ENCODE results near the gene SLC25A4. TPM values are rescaled to one million over a fixed set of nuclear protein-coding genes. Genes with fewer than 3 reads are reported as not detected.

The SLC25A4 gene
- total and polyA plus RNA-seq, 2 donors from 2014 or later = 41.2 to 148 TPM

DNA sequence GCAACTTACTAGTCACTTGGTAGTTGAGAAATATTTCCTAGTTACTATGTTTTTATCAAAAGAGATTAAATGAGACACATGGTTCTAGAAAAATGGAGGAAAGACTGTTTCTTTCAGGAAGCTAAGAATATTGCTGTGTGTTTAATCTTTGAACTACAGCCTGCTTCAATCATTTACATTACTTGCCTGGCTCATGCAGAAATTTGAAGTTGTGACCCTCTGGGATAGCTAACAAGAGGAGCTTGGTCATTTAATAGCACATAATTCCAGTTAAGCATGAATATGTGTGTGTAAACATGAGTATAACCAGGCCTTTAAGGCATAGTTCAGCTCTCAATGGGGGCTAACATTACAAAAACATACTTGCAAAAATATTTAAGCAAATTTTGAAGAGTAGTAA, 44.6 kb upstream of the SLC25A4 start:
- FAIRE-seq (no peak), DNase-seq (no peak)
- Histone ChIP-seq H3K9ac (ENCODE audit: low read length in 3 of 3) (no peak overlapping the region), H3K4me1 (ENCODE audit: control insufficient read depth in 2 of 3, insufficient read depth in 2 of 3, low read depth in 1 of 3, low read length in 3 of 3) (peaks cover 0 to 2% (median 0%) of the 10 kb centered on the region in 3 donors), H3K9me3 (ENCODE audit: control insufficient read depth in 2 of 3, insufficient read depth in 1 of 3, low read length in 3 of 3) (no peaks in the 10 kb centered on the region), H3K36me3 (ENCODE audit: control insufficient read depth in 2 of 3, insufficient read depth in 3 of 3, low read length in 3 of 3) (no peaks in the 10 kb centered on the region), H3K27me3 (ENCODE audit: control insufficient read depth, insufficient read depth, low read length) (no peaks in the 10 kb centered on the region), H3K27ac (ENCODE audit: low read depth in 2 of 2, low read length in 2 of 2) (no peak overlapping the region), H3K4me3 (ENCODE audit: low read length in 3 of 3) (no peak overlapping the region)
- TF ChIP-seq, protein P1, sequence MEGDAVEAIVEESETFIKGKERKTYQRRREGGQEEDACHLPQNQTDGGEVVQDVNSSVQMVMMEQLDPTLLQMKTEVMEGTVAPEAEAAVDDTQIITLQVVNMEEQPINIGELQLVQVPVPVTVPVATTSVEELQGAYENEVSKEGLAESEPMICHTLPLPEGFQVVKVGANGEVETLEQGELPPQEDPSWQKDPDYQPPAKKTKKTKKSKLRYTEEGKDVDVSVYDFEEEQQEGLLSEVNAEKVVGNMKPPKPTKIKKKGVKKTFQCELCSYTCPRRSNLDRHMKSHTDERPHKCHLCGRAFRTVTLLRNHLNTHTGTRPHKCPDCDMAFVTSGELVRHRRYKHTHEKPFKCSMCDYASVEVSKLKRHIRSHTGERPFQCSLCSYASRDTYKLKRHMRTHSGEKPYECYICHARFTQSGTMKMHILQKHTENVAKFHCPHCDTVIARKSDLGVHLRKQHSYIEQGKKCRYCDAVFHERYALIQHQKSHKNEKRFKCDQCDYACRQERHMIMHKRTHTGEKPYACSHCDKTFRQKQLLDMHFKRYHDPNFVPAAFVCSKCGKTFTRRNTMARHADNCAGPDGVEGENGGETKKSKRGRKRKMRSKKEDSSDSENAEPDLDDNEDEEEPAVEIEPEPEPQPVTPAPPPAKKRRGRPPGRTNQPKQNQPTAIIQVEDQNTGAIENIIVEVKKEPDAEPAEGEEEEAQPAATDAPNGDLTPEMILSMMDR (IDR thresholded peaks at IDR 0.05; ENCODE audit: borderline replicate concordance, extremely low read depth, insufficient read depth) = no peak
- intact Hi-C loops (cut with DNase I) = no loop called here

DNA sequence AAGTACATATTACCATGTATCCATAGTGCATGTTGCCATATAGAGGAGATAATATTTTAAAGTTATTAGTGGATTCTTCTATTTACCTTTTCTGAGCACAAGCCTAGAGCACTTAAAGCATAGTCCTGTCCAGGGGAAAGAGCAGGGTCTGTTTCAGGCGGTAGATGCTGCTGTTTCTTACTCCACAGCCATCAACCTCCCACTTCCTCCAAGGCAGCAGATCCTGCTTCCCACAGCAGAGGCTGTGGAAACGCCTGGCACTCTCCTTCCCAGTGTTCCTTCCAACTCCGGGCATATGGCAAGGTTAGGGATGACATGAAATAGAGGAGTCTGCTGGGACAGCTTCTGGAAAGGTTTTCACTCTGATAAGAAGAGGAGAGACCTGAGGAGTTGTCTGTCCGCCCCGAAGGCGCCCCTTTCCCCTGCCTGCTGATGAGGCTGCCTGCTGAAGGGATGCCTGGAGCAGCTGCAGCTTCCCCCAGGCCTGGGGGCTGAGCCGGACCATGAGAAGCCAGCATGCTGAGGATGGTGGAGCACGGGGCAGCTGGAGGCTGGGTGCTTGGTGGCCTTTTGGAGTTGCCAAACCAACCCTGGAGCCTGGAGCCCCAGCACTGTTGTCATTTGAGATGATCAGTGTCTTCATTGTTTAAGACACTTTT, 43.9 kb upstream of the SLC25A4 start:
- H3K9ac ChIP-seq (ENCODE audit: low read length in 3 of 3) = no peak overlapping the region
- no peaks in the 10 kb centered on the region for H3K27me3 ChIP-seq (ENCODE audit: control insufficient read depth, insufficient read depth, low read length)
- H3K27ac ChIP-seq (ENCODE audit: low read depth in 2 of 2, low read length in 2 of 2) = no peak overlapping the region
- TF ChIP-seq, protein P1 (IDR thresholded peaks at IDR 0.05; ENCODE audit: borderline replicate concordance, extremely low read depth, insufficient read depth) = no peak
- H3K4me1 ChIP-seq (ENCODE audit: control insufficient read depth in 2 of 3, insufficient read depth in 2 of 3, low read depth in 1 of 3, low read length in 3 of 3) = no peaks in the 10 kb centered on the region
- intact Hi-C loops (cut with DNase I) = no loop called here
- no peaks in the 10 kb centered on the region for H3K36me3 ChIP-seq (ENCODE audit: control insufficient read depth in 2 of 3, insufficient read depth in 3 of 3, low read length in 3 of 3)
- DNase-seq (no peak), FAIRE-seq (no peak)
- no peak overlapping the region for H3K4me3 ChIP-seq (ENCODE audit: low read length in 3 of 3)
- no peaks in the 10 kb centered on the region for H3K9me3 ChIP-seq (ENCODE audit: control insufficient read depth in 2 of 3, insufficient read depth in 1 of 3, low read length in 3 of 3)

DNA sequence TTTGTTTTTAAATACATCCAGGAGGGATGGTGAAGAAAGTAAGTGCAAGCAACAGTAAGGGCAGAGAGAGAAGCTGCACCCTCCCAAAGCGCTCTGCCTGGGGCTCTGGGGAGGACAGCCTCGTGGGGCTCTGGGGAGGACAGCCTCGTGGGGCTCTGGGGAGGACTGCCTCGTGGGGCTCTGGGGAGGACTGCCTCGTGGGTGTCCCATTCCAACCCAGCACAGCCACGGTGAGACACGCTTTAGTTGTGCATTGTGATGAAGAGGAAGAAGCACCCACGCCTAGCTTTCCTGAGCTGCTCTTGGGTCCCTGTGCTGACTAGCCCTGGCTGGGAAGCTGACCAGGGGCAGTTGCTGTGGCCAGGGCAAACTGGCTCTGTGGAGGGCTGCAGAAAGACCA, 43.1 kb upstream of the SLC25A4 start:
- H3K27me3 ChIP-seq (ENCODE audit: control insufficient read depth, insufficient read depth, low read length) = no peaks in the 10 kb centered on the region
- intact Hi-C loops (cut with DNase I) = no loop called here
- H3K4me3 ChIP-seq (ENCODE audit: low read length in 3 of 3) = no peak overlapping the region
- no peaks in the 10 kb centered on the region for H3K36me3 ChIP-seq (ENCODE audit: control insufficient read depth in 2 of 3, insufficient read depth in 3 of 3, low read length in 3 of 3)
- TF ChIP-seq, protein P1 (IDR thresholded peaks at IDR 0.05; ENCODE audit: borderline replicate concordance, extremely low read depth, insufficient read depth) = no peak
- H3K27ac ChIP-seq (ENCODE audit: low read depth in 2 of 2, low read length in 2 of 2) = no peak overlapping the region
- H3K9me3 ChIP-seq (ENCODE audit: control insufficient read depth in 2 of 3, insufficient read depth in 1 of 3, low read length in 3 of 3) = no peaks in the 10 kb centered on the region
- H3K4me1 ChIP-seq (ENCODE audit: control insufficient read depth in 2 of 3, insufficient read depth in 2 of 3, low read depth in 1 of 3, low read length in 3 of 3) = no peaks in the 10 kb centered on the region
- DNase-seq (no peak), FAIRE-seq (no peak)
- no peak overlapping the region for H3K9ac ChIP-seq (ENCODE audit: low read length in 3 of 3)

DNA sequence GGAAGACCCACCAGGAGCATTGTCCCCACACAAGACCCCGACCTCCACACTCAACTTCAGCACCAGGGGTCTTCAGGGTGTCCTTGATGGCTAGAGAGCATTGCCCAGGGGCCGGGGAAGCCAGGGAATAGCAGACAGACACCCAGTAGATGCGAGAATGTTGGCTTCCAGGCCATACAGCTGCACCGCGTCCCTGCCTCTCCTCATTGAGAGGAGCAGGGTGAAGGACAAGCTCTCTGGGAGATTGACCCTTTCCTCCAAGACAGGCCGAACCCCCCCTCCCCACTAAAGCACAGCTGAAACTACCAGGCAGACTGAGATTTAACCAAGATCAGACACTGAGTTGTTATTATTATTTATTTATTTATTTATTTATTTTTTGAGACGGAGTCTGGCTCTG, 42.6 kb upstream of the SLC25A4 start:
- no peak overlapping the region for H3K9ac ChIP-seq (ENCODE audit: low read length in 3 of 3)
- H3K4me3 ChIP-seq (ENCODE audit: low read length in 3 of 3) = no peak overlapping the region
- no peaks in the 10 kb centered on the region for H3K36me3 ChIP-seq (ENCODE audit: control insufficient read depth in 2 of 3, insufficient read depth in 3 of 3, low read length in 3 of 3)
- DNase-seq (no peak), FAIRE-seq (no peak)
- intact Hi-C loops (cut with DNase I) = no loop called here
- no peaks in the 10 kb centered on the region for H3K9me3 ChIP-seq (ENCODE audit: control insufficient read depth in 2 of 3, insufficient read depth in 1 of 3, low read length in 3 of 3)
- no peak overlapping the region for H3K27ac ChIP-seq (ENCODE audit: low read depth in 2 of 2, low read length in 2 of 2)
- TF ChIP-seq, protein P1 (IDR thresholded peaks at IDR 0.05; ENCODE audit: borderline replicate concordance, extremely low read depth, insufficient read depth) = no peak
- no peaks in the 10 kb centered on the region for H3K4me1 ChIP-seq (ENCODE audit: control insufficient read depth in 2 of 3, insufficient read depth in 2 of 3, low read depth in 1 of 3, low read length in 3 of 3)
- no peaks in the 10 kb centered on the region for H3K27me3 ChIP-seq (ENCODE audit: control insufficient read depth, insufficient read depth, low read length)
